ENCODE data around the gene DMBT1. TPM values are rescaled to one million over a fixed set of nuclear protein-coding genes. Genes with fewer than 3 reads are reported as not detected.

The DMBT1 gene
- total and polyA plus RNA-seq, 9 donors, result 0.03 to 0.46 (median 0.10) TPM; not detected in 2

DNA sequence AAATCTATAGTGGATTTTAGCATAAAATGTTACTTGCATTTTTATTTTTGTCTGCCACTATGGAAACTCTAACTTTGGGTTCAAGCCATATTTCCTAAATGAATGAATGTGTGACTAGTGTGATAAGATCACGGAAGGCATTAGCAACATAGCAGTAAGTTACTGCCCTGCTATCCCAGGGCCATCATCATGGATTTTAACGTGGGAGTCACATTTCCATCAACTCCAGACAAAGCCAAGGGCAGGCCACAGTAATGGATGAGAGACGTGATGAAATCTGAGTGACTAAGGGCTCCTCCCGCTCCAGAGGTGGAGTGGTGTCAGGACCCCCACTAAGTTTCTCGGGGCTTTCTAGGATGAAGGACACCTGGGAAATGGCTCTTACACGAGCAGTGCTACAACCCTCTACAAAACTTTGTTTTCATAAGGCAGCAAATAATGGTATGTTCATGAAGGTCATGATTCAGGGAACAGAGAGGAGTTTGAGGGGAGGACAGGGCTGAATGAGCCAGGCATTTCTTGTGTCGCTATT lies 104.8 kb downstream of the DMBT1 start:
- no peaks in the 10 kb centered on the region for H3K36me3 ChIP-seq

GRCh38 chr10:122665946-122666345 lies 105.4 kb downstream of the DMBT1 start:
- intact Hi-C loops (cut with DNase I), result no loop called here
- TF ChIP-seq CTCF (IDR thresholded peaks at IDR 0.05), result no peak
- no peak for TF ChIP-seq EP300 (IDR thresholded peaks at IDR 0.05)
- no peak for TF ChIP-seq POLR2A (IDR thresholded peaks at IDR 0.05)
- Histone ChIP-seq H3K9me3 (no peaks in the 10 kb centered on the region), H3K4me3 (no peak overlapping the region), H3K36me3 (no peaks in the 10 kb centered on the region), H3K27me3 (no peaks in the 10 kb centered on the region), H3K27ac (no peak overlapping the region), H3K4me1 (ENCODE audit: insufficient read depth) (no peaks in the 10 kb centered on the region)
- no peak for DNase-seq
- WGBS, 3 donors, result 34 to 56% (median 44%) methylated on average over 4 of the region's 4 CpGs

More for the DNA sequence above, 104.8 kb downstream of the DMBT1 start:
- no peaks in the 10 kb centered on the region for H3K27me3 ChIP-seq
- intact Hi-C loops (cut with DNase I), result no loop called here
- H3K4me1 ChIP-seq (ENCODE audit: insufficient read depth), result no peaks in the 10 kb centered on the region
- TF ChIP-seq EP300 (IDR thresholded peaks at IDR 0.05) (no peak), POLR2A (IDR thresholded peaks at IDR 0.05) (no peak), CTCF (IDR thresholded peaks at IDR 0.05) (no peak)
- H3K27ac ChIP-seq, result no peak overlapping the region
- 16 to 32% (median 27%) methylated on average over 7 of the region's 7 CpGs for WGBS, 3 donors
- H3K4me3 ChIP-seq, result no peak overlapping the region
- DNase-seq, result no peak
- no peaks in the 10 kb centered on the region for H3K9me3 ChIP-seq

DNA sequence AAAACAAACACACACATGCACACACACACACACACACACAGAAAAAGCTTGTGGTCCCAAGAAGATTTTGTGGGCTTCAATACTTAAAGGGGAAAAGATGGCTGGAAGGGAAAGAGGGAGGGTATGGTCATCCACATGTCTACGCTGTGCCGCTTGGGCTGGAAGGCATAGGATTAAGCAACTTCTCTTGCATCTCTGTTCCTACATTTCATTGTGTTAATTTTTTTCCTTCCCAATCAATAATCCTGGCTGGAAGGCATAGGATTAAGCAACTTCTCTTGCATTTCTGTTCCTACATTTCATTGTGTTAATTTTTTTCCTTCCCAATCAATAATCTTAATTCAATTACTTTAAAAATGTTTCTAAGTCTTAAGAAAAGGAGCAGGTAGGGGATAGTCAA lies 108.5 kb downstream of the DMBT1 start:
- TF ChIP-seq POLR2A (IDR thresholded peaks at IDR 0.05) (no peak), CTCF (IDR thresholded peaks at IDR 0.05) (no peak), EP300 (IDR thresholded peaks at IDR 0.05) (no peak)
- 96 to 98% (median 97%) methylated on average over 2 of the region's 2 CpGs for WGBS, 3 donors
- DNase-seq, result no peak

GRCh38 chr10:122669842-122670241 lies 109.3 kb downstream of the DMBT1 start:
- DNase-seq, result no peak
- intact Hi-C loops (cut with DNase I), result no loop called here
- TF ChIP-seq POLR2A (IDR thresholded peaks at IDR 0.05) (no peak), EP300 (IDR thresholded peaks at IDR 0.05) (no peak), CTCF (IDR thresholded peaks at IDR 0.05) (no peak)
- no peaks in the 10 kb centered on the region for H3K27me3 ChIP-seq
- no peaks in the 10 kb centered on the region for H3K36me3 ChIP-seq
- H3K9me3 ChIP-seq, result no peaks in the 10 kb centered on the region
- H3K4me1 ChIP-seq (ENCODE audit: insufficient read depth), result no peaks in the 10 kb centered on the region
- H3K4me3 ChIP-seq, result no peak overlapping the region
- 64 to 80% (median 75%) methylated on average over 2 of the region's 2 CpGs for WGBS, 3 donors
- H3K27ac ChIP-seq, result no peak overlapping the region

More for the DNA sequence above, 108.5 kb downstream of the DMBT1 start:
- Histone ChIP-seq H3K27me3 (no peaks in the 10 kb centered on the region), H3K9me3 (no peaks in the 10 kb centered on the region), H3K27ac (no peak overlapping the region), H3K36me3 (no peaks in the 10 kb centered on the region), H3K4me1 (ENCODE audit: insufficient read depth) (no peaks in the 10 kb centered on the region), H3K4me3 (no peak overlapping the region)
- intact Hi-C loops (cut with DNase I), result no loop called here
